Immature natural killer cell (primary cell): ENCODE measurements around the gene CAPZB. TPM values are rescaled to one million over a fixed set of nuclear protein-coding genes. Genes with fewer than 3 reads are reported as not detected.

Experiments
- DNase-seq, 3 donors: peaks; one replicate each; pipeline ENCODE4 v3.0.0; 2022; ENCODE audit warnings: mixed read lengths in 1 of 3
- H3K27ac Mint-ChIP-seq, 6 donors: one replicate each; pipeline ENCODE4 v1.8.0; 2020; ENCODE audit warnings: mixed read lengths in 6 of 6, mild to moderate bottlenecking in 5 of 6, inconsistent platforms in 4 of 6, moderate library complexity in 3 of 6
- H3K27me3 Mint-ChIP-seq, 3 donors: one replicate each; pipeline ENCODE4 v1.8.0; 2020 to 2021; ENCODE audit warnings: low read depth in 3 of 3, mild to moderate bottlenecking in 3 of 3, mixed read lengths in 3 of 3, moderate library complexity in 3 of 3, inconsistent platforms in 1 of 3
- H3K36me3 Mint-ChIP-seq, 3 donors: one replicate each; pipeline ENCODE4 v1.8.0; 2020; ENCODE audit warnings: mixed read lengths in 3 of 3, inconsistent platforms in 2 of 3, mild to moderate bottlenecking in 2 of 3
- H3K4me1 Mint-ChIP-seq, 2 donors: one replicate each; pipeline ENCODE4 v1.8.0; 2020; ENCODE audit warnings: inconsistent platforms in 2 of 2, mild to moderate bottlenecking in 2 of 2, mixed read lengths in 2 of 2, moderate library complexity in 1 of 2
- H3K4me3 Mint-ChIP-seq, 5 donors: one replicate each; pipeline ENCODE4 v1.8.0; 2020; ENCODE audit warnings: mild to moderate bottlenecking in 5 of 5, mixed read lengths in 5 of 5, inconsistent platforms in 3 of 5, moderate library complexity in 3 of 5
- H3K9me3 Mint-ChIP-seq, 6 donors: one replicate each; pipeline ENCODE4 v1.8.0; 2020; ENCODE audit warnings: mild to moderate bottlenecking in 6 of 6, mixed read lengths in 6 of 6, inconsistent platforms in 4 of 6, moderate library complexity in 3 of 6
- polyA plus RNA-seq, 3 donors: library from polyadenylated mRNA; unstranded; fragments of 300-500 nt; fragmentation: Illumina TruSeq; gene quantifications; one replicate each; pipeline ENCODE4 v1.2.3, GENCODE V29; 2021

The CAPZB gene
- polyA plus RNA-seq, 3 donors from 2014 or later = 447 to 644 (median 455) TPM

DNA sequence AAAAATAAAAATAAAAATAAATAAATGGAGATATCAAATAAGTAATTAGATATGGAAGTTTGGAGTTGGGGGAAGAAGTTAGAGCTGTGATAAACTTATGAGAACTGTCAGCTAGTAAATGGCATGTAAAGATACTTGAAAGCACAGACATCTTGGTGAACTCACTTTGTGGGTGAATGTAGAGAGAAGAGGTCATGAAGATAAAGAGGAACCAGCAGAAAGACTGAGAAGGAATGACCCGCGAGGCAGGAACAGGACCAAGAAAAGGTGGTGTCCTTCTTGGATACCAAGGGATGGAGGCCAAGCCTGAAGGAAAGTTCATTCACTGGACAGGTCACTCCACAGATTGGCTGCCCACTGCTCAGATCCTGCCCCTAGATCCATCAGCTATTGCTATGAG, 4.7 kb upstream of the CAPZB start:
- Mint-ChIP-seq H3K27me3 (peaks cover 1 to 12% (median 5%) of the 10 kb centered on the region in 3 donors), H3K27ac (peak overlapping the region in 1 of 6 donors; percentile 25), H3K9me3 (no peaks in the 10 kb centered on the region), H3K36me3 (peaks cover 0 to 11% (median 0%) of the 10 kb centered on the region in 3 donors), H3K4me1 (peaks cover 32 to 33% of the 10 kb centered on the region in 2 donors), H3K4me3 (no peak overlapping the region)
- no peak for DNase-seq

DNA sequence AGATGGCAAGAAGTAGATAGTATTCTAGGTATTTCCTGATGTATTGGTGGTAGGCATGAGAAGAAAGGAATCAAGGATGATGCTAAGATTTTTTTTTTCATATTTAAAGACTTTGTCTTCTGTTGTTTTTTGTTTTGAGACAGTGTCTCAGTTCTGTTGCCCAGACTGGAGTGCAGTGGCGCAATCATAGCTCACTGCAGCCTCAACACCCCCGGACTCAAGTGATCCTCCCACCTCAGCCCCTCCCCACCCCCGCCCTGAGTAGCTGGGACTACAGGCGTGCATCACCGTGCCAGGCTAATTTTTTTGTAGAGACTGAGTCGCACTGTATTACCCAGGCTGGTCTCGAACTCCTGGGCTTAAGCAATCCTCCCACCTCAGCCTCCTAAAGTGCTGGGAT, 2.8 kb upstream of the CAPZB start:
- no peak for DNase-seq
- Mint-ChIP-seq H3K36me3 (peaks cover 0 to 11% (median 0%) of the 10 kb centered on the region in 3 donors), H3K4me1 (peaks cover 43 to 46% of the 10 kb centered on the region in 2 donors), H3K27ac (peak overlapping the region; percentile 17 to 87 (median 74)), H3K9me3 (no peaks in the 10 kb centered on the region), H3K4me3 (peak overlapping the region in 1 of 5 donors; percentile 4), H3K27me3 (peaks cover 3 to 15% (median 9%) of the 10 kb centered on the region in 3 donors)

DNA sequence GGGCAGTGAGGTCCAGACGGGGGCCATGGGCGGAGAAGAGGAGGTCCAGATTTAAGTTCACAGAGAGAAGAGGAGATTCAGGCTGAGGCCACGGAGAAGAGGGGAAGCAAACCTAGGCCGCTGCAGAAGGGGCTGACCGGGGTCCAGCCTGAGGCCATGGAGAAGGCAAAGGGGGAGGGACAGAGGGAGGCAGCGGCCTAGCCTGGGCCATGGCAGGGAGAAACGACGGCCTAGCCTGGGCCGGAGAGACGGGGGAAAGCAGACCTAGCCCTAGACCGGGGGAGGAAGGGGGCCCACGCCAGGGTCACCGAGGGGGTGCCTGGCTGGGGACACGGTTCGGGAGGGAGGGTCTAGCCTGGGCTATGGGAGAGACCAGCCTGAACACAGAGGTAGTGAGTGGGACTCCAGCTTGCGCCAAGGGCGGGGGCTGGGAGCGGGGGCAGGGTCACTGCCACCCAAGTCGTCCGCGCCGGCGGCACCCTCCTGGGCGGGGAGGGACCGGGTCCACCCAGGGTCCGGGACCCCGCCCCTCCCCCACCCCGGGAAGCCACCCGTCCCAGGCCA, 459 bp downstream of the CAPZB start:
- H3K27me3 Mint-ChIP-seq = peaks cover 3 to 12% (median 9%) of the 10 kb centered on the region in 3 donors
- H3K4me1 Mint-ChIP-seq = peaks cover 65 to 68% of the 10 kb centered on the region in 2 donors
- peak overlapping the region; percentile 87 to 92 (median 89) for H3K4me3 Mint-ChIP-seq
- DNase-seq = no peak
- H3K27ac Mint-ChIP-seq = peak overlapping the region; percentile 84 to 96 (median 90)
- no peaks in the 10 kb centered on the region for H3K9me3 Mint-ChIP-seq
- H3K36me3 Mint-ChIP-seq = peaks cover 0 to 1% (median 0%) of the 10 kb centered on the region in 3 donors

DNA sequence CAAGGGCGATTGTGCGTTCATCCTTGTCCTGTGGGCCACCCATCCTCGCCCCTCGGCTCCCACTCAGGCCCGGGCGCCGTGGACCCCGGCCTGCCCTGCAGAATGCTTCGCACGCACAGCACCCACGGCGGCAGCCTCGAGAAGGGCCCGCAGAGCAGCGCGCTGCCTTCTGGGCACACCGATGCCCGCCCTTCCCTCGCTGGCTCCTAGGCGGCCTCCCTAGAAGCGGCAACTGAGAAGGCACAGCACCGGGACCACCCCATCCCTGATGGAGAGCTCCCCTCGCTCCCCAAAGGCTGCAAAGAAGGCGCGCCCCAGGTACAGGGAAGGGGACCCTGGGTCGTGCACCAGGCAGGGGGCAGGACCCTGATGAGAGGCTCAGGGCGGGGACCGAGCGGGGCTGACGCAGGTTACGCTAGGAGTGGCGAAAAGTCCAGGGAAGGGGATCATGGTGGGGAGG, 971 bp downstream of the CAPZB start:
- DNase-seq = no peak
- Mint-ChIP-seq H3K36me3 (no peaks in the 10 kb centered on the region), H3K4me3 (peak overlapping the region; percentile 87 to 92 (median 89)), H3K9me3 (no peaks in the 10 kb centered on the region), H3K27me3 (peaks cover 3 to 12% (median 9%) of the 10 kb centered on the region in 3 donors), H3K27ac (peak overlapping the region; percentile 84 to 96 (median 90)), H3K4me1 (peaks cover 70 to 74% of the 10 kb centered on the region in 2 donors)

DNA sequence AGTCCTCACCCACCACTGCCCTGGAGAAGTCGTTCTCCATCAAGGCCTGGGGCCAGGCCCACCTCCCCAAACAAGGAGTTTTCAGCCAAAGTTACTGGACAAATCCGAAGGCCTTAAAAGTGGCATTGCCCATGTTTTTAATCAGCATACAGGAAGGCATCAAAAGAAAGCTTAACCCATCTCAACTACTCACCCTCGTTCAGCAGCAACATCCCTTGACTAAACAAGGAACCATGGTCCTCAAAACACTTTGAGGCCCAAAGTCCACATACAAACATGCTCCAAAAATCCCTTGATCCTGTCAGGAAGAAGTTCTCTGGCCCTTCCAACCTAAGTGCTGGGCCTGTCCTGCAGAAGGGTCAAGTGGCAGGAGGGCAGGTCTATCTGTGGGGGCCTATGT, 1.6 kb downstream of the CAPZB start:
- Mint-ChIP-seq H3K27ac (peak overlapping the region; percentile 84 to 93 (median 92)), H3K36me3 (no peaks in the 10 kb centered on the region), H3K4me1 (peaks cover 76 to 80% of the 10 kb centered on the region in 2 donors), H3K27me3 (peaks cover 5 to 12% (median 9%) of the 10 kb centered on the region in 3 donors), H3K9me3 (no peaks in the 10 kb centered on the region), H3K4me3 (peak overlapping the region; percentile 87 to 92 (median 89))
- DNase-seq = no peak

DNA sequence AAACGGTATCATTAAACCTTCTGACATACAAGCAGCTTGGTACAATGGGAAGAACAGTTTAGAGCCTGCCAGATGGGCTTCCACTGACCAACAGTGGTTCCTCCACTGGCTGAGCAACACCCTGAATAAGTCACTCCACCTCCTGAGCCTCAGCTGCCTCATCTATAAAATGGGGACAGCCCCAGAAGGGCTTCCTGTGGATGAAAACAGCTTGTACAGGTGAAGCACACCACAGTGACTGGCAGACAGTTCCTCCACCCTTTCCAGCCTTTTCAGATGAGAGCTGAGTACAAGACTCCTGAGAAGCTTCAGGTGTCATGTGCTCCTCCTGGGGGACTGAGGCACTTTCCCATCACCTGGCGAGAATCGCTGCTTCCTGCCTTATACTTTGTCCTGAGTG, 2.1 kb downstream of the CAPZB start:
- Mint-ChIP-seq H3K27ac (peak overlapping the region; percentile 84 to 93 (median 92)), H3K4me1 (peaks cover 81 to 82% of the 10 kb centered on the region in 2 donors), H3K27me3 (peaks cover 5 to 15% (median 9%) of the 10 kb centered on the region in 3 donors), H3K36me3 (no peaks in the 10 kb centered on the region), H3K9me3 (no peaks in the 10 kb centered on the region), H3K4me3 (peak overlapping the region; percentile 87 to 92 (median 89))
- DNase-seq = no peak

DNA sequence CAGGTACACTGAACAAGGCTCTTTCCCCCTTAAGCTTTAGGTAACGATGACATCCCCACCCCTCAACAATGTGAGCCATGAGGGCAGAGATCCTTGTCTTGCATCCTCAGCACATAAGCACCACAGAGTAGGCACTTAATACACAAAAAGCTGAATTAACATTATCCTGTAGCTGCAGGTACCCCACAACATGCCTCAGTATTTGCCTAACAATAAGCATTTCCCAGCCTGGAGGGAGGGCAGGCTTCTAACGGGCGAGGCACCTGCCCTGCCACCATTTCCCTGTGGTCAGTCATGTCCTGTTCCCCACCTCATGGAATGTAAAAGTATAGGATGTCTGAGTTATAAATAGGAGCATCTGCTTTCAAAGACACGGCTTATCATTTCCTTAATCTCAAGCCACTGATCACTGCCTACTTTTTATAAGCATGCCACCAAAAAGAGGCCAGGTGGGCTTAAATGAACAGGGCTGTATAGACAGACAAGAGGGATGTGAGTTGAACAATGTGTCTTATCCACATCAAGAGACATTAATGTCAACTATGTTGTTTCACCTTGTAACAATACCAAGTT, 3.4 kb downstream of the CAPZB start:
- Mint-ChIP-seq H3K27me3 (peaks cover 5 to 19% (median 9%) of the 10 kb centered on the region in 3 donors), H3K4me3 (peak overlapping the region in 3 of 5 donors; percentile 5 to 88 (median 87)), H3K9me3 (no peaks in the 10 kb centered on the region), H3K36me3 (no peaks in the 10 kb centered on the region), H3K27ac (peak overlapping the region in 2 of 6 donors; percentile 93), H3K4me1 (peaks cover 83 to 85% of the 10 kb centered on the region in 2 donors)
- no peak for DNase-seq

DNA sequence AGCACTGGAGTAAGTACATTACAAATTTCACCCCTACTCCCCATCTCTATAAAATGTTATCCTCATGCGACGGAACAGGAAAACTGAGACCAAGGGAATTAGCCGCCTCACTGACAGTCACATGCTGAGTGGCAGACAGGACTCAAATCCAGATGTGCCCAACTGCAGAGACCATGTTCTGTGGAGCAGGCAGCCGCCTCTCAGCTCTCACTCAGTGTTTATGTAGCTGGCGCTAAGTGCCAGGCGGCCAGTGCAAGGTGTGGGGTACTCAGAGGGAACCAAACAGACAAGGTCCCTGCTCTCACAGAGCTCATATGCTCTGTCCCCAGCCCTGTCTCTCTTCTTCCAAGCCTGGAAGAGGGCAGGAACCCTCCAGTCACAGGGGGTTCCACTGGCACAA, 5.1 kb downstream of the CAPZB start:
- H3K36me3 Mint-ChIP-seq = no peaks in the 10 kb centered on the region
- H3K4me3 Mint-ChIP-seq = peak overlapping the region in 3 of 5 donors; percentile 3 to 44 (median 23)

DNA sequence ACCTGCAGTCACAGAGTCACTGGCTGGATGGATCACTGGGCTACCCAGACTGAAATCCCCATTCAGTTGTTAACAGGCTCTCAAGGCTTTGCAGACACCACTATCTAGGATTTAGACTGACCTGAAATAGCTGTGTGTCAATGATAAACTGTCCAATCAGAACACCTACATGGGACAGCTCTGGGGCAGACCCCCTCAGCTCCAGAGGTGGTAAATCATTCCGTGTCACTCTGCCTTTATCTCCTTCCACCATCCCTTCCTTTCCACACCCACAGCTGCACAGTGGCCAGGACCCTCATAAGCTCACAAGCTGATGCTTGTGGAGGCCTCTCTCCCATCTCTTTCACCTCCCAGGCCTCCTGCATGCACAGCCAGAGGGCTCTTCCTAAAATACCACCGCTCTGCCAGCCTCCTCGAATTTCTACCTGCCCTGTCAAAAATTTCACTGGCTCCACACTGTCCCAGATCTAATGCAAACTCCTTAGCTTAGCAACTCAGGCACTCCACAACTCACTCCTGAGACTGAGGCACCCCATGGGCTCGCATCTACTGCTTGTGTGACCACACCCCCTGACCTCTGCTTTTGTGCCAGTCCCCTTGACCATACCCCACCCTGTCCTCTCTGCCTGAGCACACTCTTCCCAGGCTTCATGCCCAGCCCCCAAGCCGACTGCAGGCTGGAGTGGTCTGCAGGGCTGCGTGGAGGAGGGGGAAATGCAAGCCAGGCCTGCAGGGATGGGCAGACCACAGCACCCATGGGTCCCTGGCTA, 5.8 kb downstream of the CAPZB start:
- H3K4me3 Mint-ChIP-seq = peak overlapping the region; percentile 11 to 51 (median 23)
- H3K27me3 Mint-ChIP-seq = peaks cover under 1 to 15% (median 5%) of the 10 kb centered on the region in 3 donors
- DNase-seq = no peak
- H3K36me3 Mint-ChIP-seq = no peaks in the 10 kb centered on the region
- no peaks in the 10 kb centered on the region for H3K9me3 Mint-ChIP-seq
- peaks cover 96 to 97% of the 10 kb centered on the region in 2 donors for H3K4me1 Mint-ChIP-seq
- peak overlapping the region; percentile 51 to 99 (median 96) for H3K27ac Mint-ChIP-seq

More for the DNA sequence above, 5.1 kb downstream of the CAPZB start:
- Mint-ChIP-seq H3K27ac (peak overlapping the region in 5 of 6 donors; percentile 51 to 99 (median 95)), H3K9me3 (no peaks in the 10 kb centered on the region), H3K27me3 (peaks cover 5 to 19% (median 5%) of the 10 kb centered on the region in 3 donors), H3K4me1 (peaks cover 88 to 91% of the 10 kb centered on the region in 2 donors)
- DNase-seq = no peak

DNA sequence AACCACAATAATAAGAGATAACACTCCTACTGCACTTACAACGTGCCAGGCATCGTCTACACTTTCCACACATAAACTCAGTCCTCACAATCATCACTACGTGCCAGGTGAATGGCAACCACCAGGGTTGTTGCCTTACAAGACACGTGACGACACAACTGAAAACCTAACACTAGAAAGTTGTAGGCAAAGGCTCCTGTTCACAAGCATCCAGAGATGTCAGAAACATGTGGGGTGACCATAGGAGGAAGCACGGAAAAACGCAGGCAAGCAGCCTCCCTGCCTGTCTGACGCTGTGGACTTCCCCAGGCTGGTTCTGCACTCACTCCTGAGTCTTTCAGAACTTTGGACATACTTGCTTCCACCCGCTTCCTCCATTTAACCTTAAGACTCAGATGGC, 7.0 kb downstream of the CAPZB start:
- Mint-ChIP-seq H3K4me3 (peak overlapping the region; percentile 77 to 93 (median 83)), H3K27ac (peak overlapping the region; percentile 90 to 99 (median 96)), H3K36me3 (no peaks in the 10 kb centered on the region), H3K9me3 (no peaks in the 10 kb centered on the region), H3K4me1 (peaks cover 99 to 100% of the 10 kb centered on the region in 2 donors), H3K27me3 (peaks cover 0 to 15% (median 3%) of the 10 kb centered on the region in 3 donors)
- no peak for DNase-seq

DNA sequence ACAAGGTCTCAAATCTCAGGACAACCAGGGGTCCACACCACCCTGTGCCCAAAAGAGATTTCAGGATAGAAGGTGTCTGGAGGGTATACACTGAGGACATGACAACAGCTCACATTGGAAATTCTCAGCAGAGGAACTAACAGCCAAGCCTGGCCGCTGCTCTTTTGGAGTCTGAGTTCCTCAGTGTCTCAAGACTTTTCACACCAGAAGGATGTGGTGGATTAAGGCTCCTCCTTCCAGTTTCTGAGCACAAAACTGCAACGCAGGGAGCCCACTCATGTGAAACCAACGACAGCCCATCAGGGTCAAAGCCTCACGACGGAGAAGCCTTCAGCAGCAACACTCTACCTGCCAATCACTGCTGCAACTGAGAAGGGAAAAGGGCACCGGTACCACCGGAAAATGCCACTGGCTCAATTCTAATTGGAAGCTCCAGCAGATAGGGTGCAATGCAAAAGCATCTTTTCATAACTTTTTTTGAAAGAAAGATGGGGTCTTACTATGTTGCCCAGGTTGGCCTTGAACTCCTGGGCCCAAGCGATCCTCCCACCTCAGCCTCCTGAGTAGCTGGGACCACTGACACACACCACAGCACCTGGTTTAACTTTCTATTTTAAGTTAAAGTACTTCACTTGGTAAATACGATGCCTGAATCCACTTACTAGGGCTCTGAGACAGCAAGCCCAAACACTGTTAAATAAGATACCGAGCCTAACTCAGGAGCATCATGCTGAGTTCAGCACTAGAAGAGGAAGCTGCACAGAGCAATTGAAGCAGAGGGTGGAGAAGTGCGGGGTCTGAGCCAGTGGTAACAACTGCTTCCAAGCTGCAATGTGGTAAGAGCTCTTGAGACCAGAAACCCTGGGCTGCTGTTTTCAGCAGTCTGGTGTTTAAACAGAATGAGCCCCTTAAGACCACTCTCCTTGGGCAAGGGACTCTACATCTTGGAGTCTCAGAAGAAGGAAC, 7.8 kb downstream of the CAPZB start:
- Mint-ChIP-seq H3K9me3 (no peaks in the 10 kb centered on the region), H3K4me1 (peaks cover 96 to 99% of the 10 kb centered on the region in 2 donors), H3K27me3 (peaks cover 0 to 15% (median 3%) of the 10 kb centered on the region in 3 donors), H3K4me3 (peak overlapping the region; percentile 77 to 93 (median 83)), H3K27ac (peak overlapping the region; percentile 90 to 99 (median 96)), H3K36me3 (no peaks in the 10 kb centered on the region)
- DNase-seq = peak; percentile 70 to 75 (median 71)

DNA sequence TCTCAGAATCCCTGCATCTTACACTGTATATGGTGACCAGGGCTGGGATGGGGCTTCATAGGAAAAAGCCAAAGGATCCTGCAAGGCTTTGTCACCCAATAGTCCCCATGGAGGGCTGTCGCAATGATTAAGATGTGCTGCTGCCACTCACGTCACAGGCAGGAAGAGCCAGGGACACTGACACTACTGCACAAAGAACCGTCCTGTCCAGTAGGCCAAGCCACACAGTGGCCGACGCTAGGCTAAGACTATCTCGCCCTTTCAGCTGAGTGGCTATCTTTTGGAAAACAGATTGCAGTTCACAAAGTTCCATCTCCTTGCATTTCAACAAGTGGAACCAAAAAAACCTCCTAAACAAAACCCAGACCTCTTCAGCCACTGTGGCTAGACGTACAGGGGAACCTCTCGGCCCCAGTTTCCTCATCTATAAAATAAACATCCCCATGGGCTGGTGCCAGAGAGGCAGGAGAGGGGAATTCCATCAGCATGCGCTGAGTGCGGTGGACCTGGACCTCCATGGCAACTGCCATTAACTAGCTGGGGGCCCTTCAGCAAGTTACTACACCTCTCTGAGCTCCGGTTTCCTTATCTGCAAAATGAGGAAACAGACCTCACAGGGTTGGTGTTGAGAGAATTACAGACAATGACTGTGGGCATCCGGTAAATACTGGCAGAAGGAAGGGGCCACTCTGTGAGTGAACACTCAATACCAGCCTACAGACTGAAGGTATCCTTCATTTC, 8.7 kb downstream of the CAPZB start:
- H3K9me3 Mint-ChIP-seq = no peaks in the 10 kb centered on the region
- peak; percentile 61 to 63 (median 61) for DNase-seq
- H3K27me3 Mint-ChIP-seq = peaks cover 0 to 15% (median 3%) of the 10 kb centered on the region in 3 donors
- peak overlapping the region; percentile 90 to 99 (median 96) for H3K27ac Mint-ChIP-seq
- H3K4me3 Mint-ChIP-seq = peak overlapping the region; percentile 77 to 93 (median 83)
- peaks cover 94 to 98% of the 10 kb centered on the region in 2 donors for H3K4me1 Mint-ChIP-seq
- H3K36me3 Mint-ChIP-seq = peaks cover 0 to 5% (median 3%) of the 10 kb centered on the region in 3 donors
